ENCODE measurements around the gene IRGC. TPM values are rescaled to one million over a fixed set of nuclear protein-coding genes. Genes with fewer than 3 reads are reported as not detected.
"Not testable (repeated sequence)": the region's sequence is repeated elsewhere in the genome, so short reads cannot be mapped to it uniquely, and the experiment has no call there.

Gene IRGC
- total RNA-seq, 1 donor from 2014 or later: not detected

DNA sequence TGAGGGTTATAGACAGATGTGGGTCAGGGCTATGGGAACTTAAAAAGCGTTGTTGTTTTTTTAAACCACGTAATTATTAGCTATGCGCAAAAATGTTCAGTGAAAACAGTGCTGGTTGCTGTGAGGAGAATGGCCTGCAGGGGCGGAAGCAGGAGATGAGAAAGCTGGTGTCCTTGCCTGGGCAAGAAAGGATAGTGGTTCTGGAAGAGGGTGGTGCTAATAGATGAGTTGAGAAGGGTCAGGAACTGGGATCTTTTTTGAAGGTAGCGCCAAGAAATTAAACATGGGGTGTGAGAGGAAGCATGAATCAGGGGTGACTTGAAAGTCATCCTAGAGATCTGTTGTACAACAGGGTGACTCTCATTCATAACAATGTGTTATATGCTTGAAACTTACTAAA lies 43.6 kb downstream of the IRGC start:
- no peak for DNase-seq

DNA sequence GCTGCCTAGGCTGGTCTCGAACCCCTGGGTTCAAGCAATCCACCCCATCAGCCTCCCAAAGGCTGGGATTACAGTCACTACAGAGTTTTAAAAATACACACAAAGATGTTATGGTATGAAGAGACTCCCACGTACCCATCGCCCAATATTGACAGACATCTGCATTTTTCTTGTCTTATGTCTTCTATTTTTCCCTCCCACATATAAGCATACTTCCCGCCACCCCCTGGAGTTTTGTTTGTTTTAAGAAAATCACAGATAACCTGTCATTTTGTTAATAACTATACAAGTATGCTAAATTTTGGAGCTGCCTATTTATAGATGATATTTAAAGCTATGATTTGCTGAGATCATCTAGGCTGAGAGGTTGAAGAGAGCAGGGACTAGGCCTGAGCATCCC lies 45.1 kb downstream of the IRGC start:
- DNase-seq: no peak

- DNase-seq: no peak
Observed at GRCh38 chr19:43762814-43763213, 46.9 kb downstream of the IRGC start.

DNA sequence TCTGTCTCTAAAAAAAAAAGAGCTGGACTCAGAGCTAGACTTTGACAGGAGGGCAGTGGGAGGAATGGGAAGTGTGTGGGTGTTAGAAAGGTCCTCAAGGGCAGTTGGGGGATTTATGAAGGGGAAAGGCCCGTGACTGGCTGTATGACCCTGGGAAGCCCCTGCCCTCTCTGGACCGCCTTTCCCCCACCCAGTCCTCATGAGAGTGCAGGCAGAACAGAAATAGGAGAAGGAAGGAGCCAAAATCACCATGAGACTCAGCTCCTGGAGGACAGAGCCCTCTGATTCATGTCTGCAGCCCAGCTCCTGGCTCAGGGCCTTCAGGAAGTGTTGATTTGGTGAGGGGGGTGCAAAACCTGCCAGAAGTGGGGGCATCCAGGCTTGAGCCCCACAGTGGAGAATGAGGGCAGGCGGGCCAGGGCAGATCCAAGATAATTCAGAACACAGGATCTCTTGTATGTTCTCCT lies 47.6 kb downstream of the IRGC start:
- no peak for DNase-seq

DNA sequence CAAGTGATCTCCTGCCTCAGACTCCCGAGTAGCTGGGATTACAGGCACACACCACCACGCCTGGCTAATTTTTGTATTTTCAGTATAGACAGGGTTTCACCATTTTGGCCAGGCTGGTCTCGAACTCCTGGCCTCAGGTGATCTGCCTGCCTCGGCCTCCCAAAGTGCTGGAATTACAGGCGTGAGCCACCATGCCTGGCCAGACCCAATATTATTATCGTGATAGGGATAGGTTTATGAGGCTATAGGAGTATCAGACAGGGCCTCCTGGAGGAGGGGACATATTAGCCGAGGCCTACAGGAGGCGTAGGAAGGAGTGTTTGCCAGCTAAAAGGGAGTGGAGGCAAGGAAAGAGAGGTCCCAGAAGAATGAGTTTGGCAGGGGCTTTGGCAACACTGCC lies 48.8 kb downstream of the IRGC start:
- not testable (repeated sequence) for DNase-seq

- DNase-seq: no peak
Observed at GRCh38 chr19:43765109-43765876, 49.4 kb downstream of the IRGC start.

GRCh38 chr19:43766755-43767043 lies 50.8 kb downstream of the IRGC start:
- DNase-seq: no peak

- DNase-seq: no peak
Observed at GRCh38 chr19:43767316-43767715, 51.4 kb downstream of the IRGC start.

DNA sequence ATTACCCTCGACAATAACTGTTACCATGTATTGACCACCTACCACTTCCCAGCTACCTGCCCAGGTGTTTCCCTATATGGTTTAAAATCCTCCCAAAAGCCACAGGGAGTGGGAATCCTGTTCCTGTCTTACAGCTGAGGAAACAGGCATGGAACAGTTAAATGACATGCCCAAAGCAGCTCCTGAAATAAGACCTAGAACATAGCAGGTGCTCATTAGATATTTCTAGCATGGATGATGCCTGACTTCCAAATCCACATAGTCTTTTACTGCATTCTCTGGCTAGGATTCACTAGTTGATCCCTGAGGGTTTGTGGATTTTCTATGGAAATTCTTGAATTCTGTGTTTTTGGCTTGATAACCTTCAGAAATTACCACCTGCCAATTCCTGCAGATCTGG lies 51.9 kb downstream of the IRGC start:
- DNase-seq: no peak

GRCh38 chr19:43768273-43769050 lies 52.6 kb downstream of the IRGC start:
- no peak for DNase-seq

GRCh38 chr19:43769256-43769655 lies 53.4 kb downstream of the IRGC start:
- DNase-seq: no peak

Other genes starting within 250 kb of the IRGC start
- 2.8 TPM for gene PHLDB3, start 211.3 kb upstream of the IRGC start, total RNA-seq
- gene ETHE1, start 188.9 kb upstream of the IRGC start, total RNA-seq: 16.8 TPM
- 0.62 TPM for gene ZNF575, start 182.9 kb upstream of the IRGC start, total RNA-seq
- gene XRCC1, start 140.5 kb upstream of the IRGC start, total RNA-seq: 12.8 TPM
- gene PINLYP, start 140.3 kb upstream of the IRGC start, total RNA-seq: 13.3 TPM
- 105 TPM for gene IRGQ, start 119.9 kb upstream of the IRGC start, total RNA-seq
- gene ZNF576, start 119.5 kb upstream of the IRGC start, total RNA-seq: 5.1 TPM
- not detected for gene SRRM5, start 104.0 kb upstream of the IRGC start, total RNA-seq
- 111 TPM for gene ZNF428, start 96.4 kb upstream of the IRGC start, total RNA-seq
- 98.4 TPM for gene CADM4, start 76.2 kb upstream of the IRGC start, total RNA-seq
- gene PLAUR, start 45.9 kb upstream of the IRGC start, total RNA-seq: 5.8 TPM
- gene SMG9, start 38.9 kb downstream of the IRGC start, total RNA-seq: 6.4 TPM
- gene KCNN4, start 64.9 kb downstream of the IRGC start, total RNA-seq: 0.16 TPM
- gene LYPD5, start 86.4 kb downstream of the IRGC start, total RNA-seq: 1.6 TPM
- 44.8 TPM for gene ZNF283, start 111.2 kb downstream of the IRGC start, total RNA-seq
- gene ZNF404, start 167.9 kb downstream of the IRGC start, total RNA-seq: 3.6 TPM
- 30.1 TPM for gene ZNF45, start 219.2 kb downstream of the IRGC start, total RNA-seq
- 24.6 TPM for gene ZNF221, start 235.2 kb downstream of the IRGC start, total RNA-seq

Measured in occipital lobe (tissue), 2 donors.